ENCODE results near the gene ZNF654. TPM values are rescaled to one million over a fixed set of nuclear protein-coding genes. Genes with fewer than 3 reads are reported as not detected.
A peak's percentile ranks its signal among the peaks of the same experiment; 100 is the strongest.

ZNF654 gene
- total and polyA plus RNA-seq, 2 of the 13 experiments (the other 11 are each of a cell fraction or from before 2014, with no cell fraction given): 1.8 to 4.1 TPM

DNA sequence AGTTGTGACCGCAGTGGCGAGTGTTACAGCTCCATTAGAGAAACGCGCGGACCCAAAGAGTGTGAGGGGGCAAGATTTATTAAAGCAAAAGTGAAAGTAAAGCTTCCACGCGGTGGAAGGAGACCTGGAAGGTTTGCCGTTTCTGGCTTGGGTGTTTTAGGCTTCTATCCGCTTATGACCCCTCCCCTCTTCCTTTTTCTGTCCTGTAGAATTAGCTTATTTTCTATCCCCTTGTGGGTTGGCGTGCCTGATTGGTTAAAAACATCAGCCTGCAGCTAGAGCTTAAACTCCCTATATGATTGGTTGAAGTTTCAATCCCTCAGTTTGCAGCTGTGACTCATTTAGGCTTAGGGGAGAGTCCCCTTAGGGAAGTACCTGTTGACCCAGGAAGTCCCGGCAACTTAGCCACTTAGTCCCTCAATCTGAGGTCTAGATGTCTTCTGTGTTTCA is 130.3 kb downstream of the ZNF654 start (continued):
- TF ChIP-seq, protein P1, sequence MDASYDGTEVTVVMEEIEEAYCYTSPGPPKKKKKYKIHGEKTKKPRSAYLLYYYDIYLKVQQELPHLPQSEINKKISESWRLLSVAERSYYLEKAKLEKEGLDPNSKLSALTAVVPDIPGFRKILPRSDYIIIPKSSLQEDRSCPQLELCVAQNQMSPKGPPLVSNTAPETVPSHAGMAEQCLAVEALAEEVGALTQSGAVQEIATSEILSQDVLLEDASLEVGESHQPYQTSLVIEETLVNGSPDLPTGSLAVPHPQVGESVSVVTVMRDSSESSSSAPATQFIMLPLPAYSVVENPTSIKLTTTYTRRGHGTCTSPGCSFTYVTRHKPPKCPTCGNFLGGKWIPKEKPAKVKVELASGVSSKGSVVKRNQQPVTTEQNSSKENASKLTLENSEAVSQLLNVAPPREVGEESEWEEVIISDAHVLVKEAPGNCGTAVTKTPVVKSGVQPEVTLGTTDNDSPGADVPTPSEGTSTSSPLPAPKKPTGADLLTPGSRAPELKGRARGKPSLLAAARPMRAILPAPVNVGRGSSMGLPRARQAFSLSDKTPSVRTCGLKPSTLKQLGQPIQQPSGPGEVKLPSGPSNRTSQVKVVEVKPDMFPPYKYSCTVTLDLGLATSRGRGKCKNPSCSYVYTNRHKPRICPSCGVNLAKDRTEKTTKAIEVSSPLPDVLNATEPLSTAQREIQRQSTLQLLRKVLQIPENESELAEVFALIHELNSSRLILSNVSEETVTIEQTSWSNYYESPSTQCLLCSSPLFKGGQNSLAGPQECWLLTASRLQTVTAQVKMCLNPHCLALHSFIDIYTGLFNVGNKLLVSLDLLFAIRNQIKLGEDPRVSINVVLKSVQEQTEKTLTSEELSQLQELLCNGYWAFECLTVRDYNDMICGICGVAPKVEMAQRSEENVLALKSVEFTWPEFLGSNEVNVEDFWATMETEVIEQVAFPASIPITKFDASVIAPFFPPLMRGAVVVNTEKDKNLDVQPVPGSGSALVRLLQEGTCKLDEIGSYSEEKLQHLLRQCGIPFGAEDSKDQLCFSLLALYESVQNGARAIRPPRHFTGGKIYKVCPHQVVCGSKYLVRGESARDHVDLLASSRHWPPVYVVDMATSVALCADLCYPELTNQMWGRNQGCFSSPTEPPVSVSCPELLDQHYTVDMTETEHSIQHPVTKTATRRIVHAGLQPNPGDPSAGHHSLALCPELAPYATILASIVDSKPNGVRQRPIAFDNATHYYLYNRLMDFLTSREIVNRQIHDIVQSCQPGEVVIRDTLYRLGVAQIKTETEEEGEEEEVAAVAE (CRISPR knock-in tag; IDR thresholded peaks at IDR 0.05; ENCODE audit: borderline replicate concordance): peak; percentile 24; the same call in 1 of the 2 replicates
- peak; percentile 38; the same call in 1 of the 3 replicates for TF ChIP-seq MXI1 (IDR thresholded peaks at IDR 0.05; ENCODE audit: borderline replicate concordance, low read depth, low read length)
- no peak for TF ChIP-seq PRDM15 (CRISPR knock-in tag; IDR thresholded peaks at IDR 0.05)
- TF ChIP-seq NFYC (CRISPR knock-in tag; IDR thresholded peaks at IDR 0.05): peak; percentile 87
- TF ChIP-seq, protein P2, sequence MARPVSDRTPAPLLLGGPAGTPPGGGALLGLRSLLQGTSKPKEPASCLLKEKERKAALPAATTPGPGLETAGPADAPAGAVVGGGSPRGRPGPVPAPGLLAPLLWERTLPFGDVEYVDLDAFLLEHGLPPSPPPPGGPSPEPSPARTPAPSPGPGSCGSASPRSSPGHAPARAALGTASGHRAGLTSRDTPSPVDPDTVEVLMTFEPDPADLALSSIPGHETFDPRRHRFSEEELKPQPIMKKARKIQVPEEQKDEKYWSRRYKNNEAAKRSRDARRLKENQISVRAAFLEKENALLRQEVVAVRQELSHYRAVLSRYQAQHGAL (CRISPR knock-in tag; IDR thresholded peaks at IDR 0.05; ENCODE audit: not compliant biosample characterization): no peak
- TF ChIP-seq TBX3 (IDR thresholded peaks at IDR 0.05; ENCODE audit: borderline replicate concordance): no peak
- no peak for TF ChIP-seq ZNF777 (CRISPR knock-in tag; IDR thresholded peaks at IDR 0.05)
- TF ChIP-seq CREM (IDR thresholded peaks at IDR 0.05): no peak
- TF ChIP-seq CREM (CRISPR knock-in tag; IDR thresholded peaks at IDR 0.05): no peak
- no peak for TF ChIP-seq SOX5 (CRISPR knock-in tag; IDR thresholded peaks at IDR 0.05; ENCODE audit: borderline replicate concordance)
- no peak for TF ChIP-seq ZGPAT (CRISPR knock-in tag; IDR thresholded peaks at IDR 0.05)
- peak; percentile 84 for TF ChIP-seq NFYB (CRISPR knock-in tag; IDR thresholded peaks at IDR 0.05)
- TF ChIP-seq ZNF629 (CRISPR knock-in tag; conservative IDR thresholded peaks at IDR 0.05): no peak
- no peak for TF ChIP-seq AGO2 (optimal IDR thresholded peaks at IDR 0.05; ENCODE audit: low read depth, low read length)
- TF ChIP-seq NKX3-1 (CRISPR knock-in tag; IDR thresholded peaks at IDR 0.05): no peak
- TF ChIP-seq ZNF572 (CRISPR knock-in tag; IDR thresholded peaks at IDR 0.05): no peak
- TF ChIP-seq ZNF891 (CRISPR knock-in tag; IDR thresholded peaks at IDR 0.05): no peak
- no peak for TF ChIP-seq GATAD2A (CRISPR knock-in tag; IDR thresholded peaks at IDR 0.05)
- TF ChIP-seq ZNF326 (CRISPR knock-in tag; IDR thresholded peaks at IDR 0.05; ENCODE audit: borderline replicate concordance): no peak

Measured in HepG2 (cell line).